Stimulated activated effector memory CD8-positive, alpha-beta T cell treated with anti-CD3 and anti-CD28 coated beads, Interleukin-12 subunit alpha, Interleukin-12 subunit beta, amount 100 ng/mL, for 72 hours (primary cell): ENCODE data around the gene PKD1.
A peak's percentile ranks its signal among the peaks of the same experiment; 100 is the strongest.
"Not testable (repeated sequence)": the region's sequence is repeated elsewhere in the genome, so short reads cannot be mapped to it uniquely, and the experiment has no call there.

ENCODE experiments used
- ATAC-seq: fragments of 150-1000 bp; cut with Tn5 transposase; 2 replicates; pipeline ENCODE4 v1.10.0; 2021
- DNase-seq, 2 donors: peaks; one replicate each; pipeline ENCODE4 v3.0.0; 2021 to 2022; ENCODE audit warnings: low spot score in 2 of 2
- H3K27ac Mint-ChIP-seq: one replicate; pipeline ENCODE4 v1.8.0; 2022; ENCODE audit warnings: mild to moderate bottlenecking, mixed read lengths
- H3K36me3 Mint-ChIP-seq: one replicate; pipeline ENCODE4 v1.8.0; 2022; ENCODE audit warnings: mild to moderate bottlenecking, mixed read lengths
- H3K4me1 Mint-ChIP-seq: one replicate; pipeline ENCODE4 v1.8.0; 2022; ENCODE audit warnings: mixed read lengths
- H3K4me3 Mint-ChIP-seq: one replicate; pipeline ENCODE4 v1.8.0; 2022; ENCODE audit warnings: mild to moderate bottlenecking, mixed read lengths
- H3K9me3 Mint-ChIP-seq: one replicate; pipeline ENCODE4 v1.8.0; 2022; ENCODE audit warnings: mixed read lengths

PKD1 gene

DNA sequence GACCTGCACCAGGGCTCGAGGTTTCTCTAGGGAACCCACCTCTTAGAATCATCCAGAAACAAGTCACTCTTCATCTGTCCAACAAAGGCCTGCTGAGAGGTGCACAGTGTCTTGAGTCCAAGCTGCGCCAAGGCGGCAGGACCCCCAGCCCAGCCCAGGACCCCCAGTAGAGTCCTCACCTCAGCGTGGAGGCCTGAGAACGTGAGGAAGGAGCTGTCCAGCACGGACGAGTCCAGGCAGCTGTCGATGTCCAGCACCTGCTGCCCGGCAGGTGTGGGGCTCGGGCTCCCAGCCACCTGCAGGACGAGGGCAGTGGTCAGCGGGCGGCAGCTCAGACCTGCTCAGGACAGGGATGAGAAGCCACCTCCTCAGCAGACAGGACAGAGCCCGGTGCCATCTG lies 38.0 kb downstream of the PKD1 start:
- H3K36me3 Mint-ChIP-seq, result peaks cover 13% of the 10 kb centered on the region
- not testable (repeated sequence) for H3K4me3 Mint-ChIP-seq, ATAC-seq, DNase-seq, H3K27ac Mint-ChIP-seq, H3K4me1 Mint-ChIP-seq, H3K9me3 Mint-ChIP-seq

GRCh38 chr16:2096853-2097595 lies 38.7 kb downstream of the PKD1 start:
- Mint-ChIP-seq H3K36me3 (peaks cover 17% of the 10 kb centered on the region), H3K27ac (no peak overlapping the region), H3K9me3 (no peaks in the 10 kb centered on the region), H3K4me1 (no peaks in the 10 kb centered on the region), H3K4me3 (no peak overlapping the region)
- DNase-seq (no peak), ATAC-seq (no peak)

DNA sequence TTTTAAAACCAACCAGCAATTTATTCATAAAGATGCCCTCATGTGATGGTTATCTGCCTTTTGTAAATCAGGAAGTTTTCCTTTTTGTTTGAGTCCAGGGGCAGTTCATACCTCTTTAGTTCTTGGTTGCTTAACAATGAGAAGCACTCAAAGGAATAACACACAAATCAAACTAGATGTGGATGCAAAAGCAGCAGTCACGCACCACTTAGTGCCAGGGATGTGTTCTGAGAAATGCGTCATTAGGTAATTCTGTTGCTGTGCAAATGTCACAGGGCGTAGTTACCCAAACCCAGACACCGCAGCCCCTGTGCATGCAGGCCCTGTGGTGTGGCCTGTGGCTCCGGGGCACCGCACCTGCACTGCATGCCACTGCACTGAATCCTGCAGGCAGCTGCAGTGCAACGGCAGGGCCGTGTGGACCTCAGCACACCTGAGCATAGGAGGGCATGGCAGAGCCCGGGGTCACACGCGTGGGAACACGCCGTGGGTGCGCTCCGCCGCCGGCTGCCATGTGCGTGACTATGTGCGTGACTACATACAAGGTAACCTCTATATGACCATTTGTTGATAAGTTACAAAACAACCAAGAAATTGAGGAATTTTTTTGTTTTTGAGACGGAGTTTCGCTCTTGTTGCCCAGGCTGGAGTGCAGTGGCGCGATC lies 39.6 kb downstream of the PKD1 start:
- no peak overlapping the region for H3K4me3 Mint-ChIP-seq
- H3K36me3 Mint-ChIP-seq, result peaks cover 11% of the 10 kb centered on the region
- H3K4me1 Mint-ChIP-seq, result no peaks in the 10 kb centered on the region
- H3K27ac Mint-ChIP-seq, result no peak overlapping the region
- ATAC-seq, result no peak
- H3K9me3 Mint-ChIP-seq, result no peaks in the 10 kb centered on the region
- no peak for DNase-seq

- no peaks in the 10 kb centered on the region for H3K9me3 Mint-ChIP-seq
- H3K36me3 Mint-ChIP-seq, result peaks cover 11% of the 10 kb centered on the region
- H3K4me1 Mint-ChIP-seq, result no peaks in the 10 kb centered on the region
- H3K27ac Mint-ChIP-seq, result no peak overlapping the region
- ATAC-seq (no peak), DNase-seq (no peak)
- H3K4me3 Mint-ChIP-seq, result no peak overlapping the region
Measured at GRCh38 chr16:2095315-2095853, 40.3 kb downstream of the PKD1 start.

GRCh38 chr16:2093793-2094192 lies 41.9 kb downstream of the PKD1 start:
- Mint-ChIP-seq H3K4me3 (no peak overlapping the region), H3K4me1 (no peaks in the 10 kb centered on the region), H3K36me3 (peaks cover 11% of the 10 kb centered on the region), H3K27ac (no peak overlapping the region), H3K9me3 (no peaks in the 10 kb centered on the region)
- ATAC-seq (no peak), DNase-seq (no peak)

DNA sequence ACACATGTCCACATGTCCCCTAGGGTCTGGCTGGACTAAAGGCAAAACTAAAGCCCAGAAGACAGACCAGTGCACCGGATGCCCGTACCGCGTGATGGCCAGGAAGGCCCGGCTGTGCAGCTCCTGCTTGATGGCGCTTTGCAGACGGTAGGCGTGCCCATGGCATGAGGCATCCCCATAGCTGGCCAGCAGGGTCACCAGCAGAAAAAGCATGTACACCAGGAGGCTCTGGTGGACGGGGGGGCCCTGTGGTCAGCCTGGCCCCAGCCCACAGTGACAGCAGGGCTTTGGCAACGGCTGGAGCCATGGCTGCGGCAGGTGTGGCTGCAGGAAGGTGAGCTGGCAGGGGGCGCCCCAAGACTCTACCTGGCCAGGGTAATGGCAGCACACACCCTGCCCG lies 42.8 kb downstream of the PKD1 start:
- Mint-ChIP-seq H3K4me3 (no peak overlapping the region), H3K36me3 (peaks cover 17% of the 10 kb centered on the region), H3K4me1 (no peaks in the 10 kb centered on the region), H3K9me3 (no peaks in the 10 kb centered on the region), H3K27ac (no peak overlapping the region)
- ATAC-seq, result no peak
- no peak for DNase-seq

- H3K4me3 Mint-ChIP-seq, result no peak overlapping the region
- no peak overlapping the region for H3K27ac Mint-ChIP-seq
- DNase-seq, result no peak
- H3K36me3 Mint-ChIP-seq, result peaks cover 17% of the 10 kb centered on the region
- ATAC-seq, result no peak
- no peaks in the 10 kb centered on the region for H3K9me3 Mint-ChIP-seq
- H3K4me1 Mint-ChIP-seq, result no peaks in the 10 kb centered on the region
Measured at GRCh38 chr16:2092256-2092620, 43.5 kb downstream of the PKD1 start.

GRCh38 chr16:2091547-2092255 lies 44.0 kb downstream of the PKD1 start:
- ATAC-seq (no peak), DNase-seq (no peak)
- H3K4me3 Mint-ChIP-seq, result no peak overlapping the region
- H3K27ac Mint-ChIP-seq, result no peak overlapping the region
- peaks cover 23% of the 10 kb centered on the region for H3K36me3 Mint-ChIP-seq
- H3K4me1 Mint-ChIP-seq, result no peaks in the 10 kb centered on the region
- H3K9me3 Mint-ChIP-seq, result no peaks in the 10 kb centered on the region

DNA sequence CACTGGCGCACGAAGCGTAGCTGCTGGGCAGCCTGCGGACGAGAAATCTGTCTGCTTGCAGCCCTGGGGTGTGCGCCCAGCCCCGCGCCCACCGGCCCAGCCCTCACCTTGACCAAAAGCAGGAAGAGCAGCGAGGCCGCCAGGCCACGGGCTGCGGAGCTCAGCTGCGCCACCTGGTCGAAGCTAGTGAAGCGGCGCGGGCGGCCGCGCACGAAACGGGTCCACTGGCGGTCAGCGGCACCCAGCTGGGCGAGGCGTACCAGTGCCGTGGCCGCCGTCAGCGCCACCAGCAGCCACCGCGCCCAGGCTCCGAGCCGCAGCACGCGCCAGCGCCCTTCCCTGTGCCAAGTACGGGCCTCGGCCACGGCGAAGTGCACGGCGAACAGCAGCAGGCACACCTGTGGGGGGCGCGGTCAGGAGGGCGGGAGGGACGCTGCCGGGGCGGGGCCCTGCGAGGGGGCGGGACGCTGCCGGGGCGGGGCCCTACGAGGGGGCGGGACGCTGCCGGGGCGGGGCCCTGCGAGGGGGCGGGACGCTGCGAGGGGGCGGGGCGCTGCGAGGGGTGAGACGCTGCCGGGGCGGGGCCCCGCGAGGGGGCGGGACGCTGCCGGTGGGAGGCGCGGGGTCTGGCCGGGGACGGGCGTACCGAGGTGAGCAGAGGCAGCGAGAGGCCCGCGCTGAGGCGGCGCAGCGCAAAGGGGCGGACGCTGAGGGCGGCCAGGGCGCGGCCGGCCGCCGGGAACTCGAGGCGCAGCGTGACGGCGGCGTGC lies 44.7 kb downstream of the PKD1 start:
- H3K4me3 Mint-ChIP-seq, result no peak overlapping the region
- no peak overlapping the region for H3K27ac Mint-ChIP-seq
- H3K4me1 Mint-ChIP-seq, result no peaks in the 10 kb centered on the region
- H3K9me3 Mint-ChIP-seq, result no peaks in the 10 kb centered on the region
- peak; percentile 64 for ATAC-seq
- DNase-seq, result peak in 1 of 2 donors; percentile 51
- H3K36me3 Mint-ChIP-seq, result peaks cover 21% of the 10 kb centered on the region

- H3K4me1 Mint-ChIP-seq, result no peaks in the 10 kb centered on the region
- no peaks in the 10 kb centered on the region for H3K9me3 Mint-ChIP-seq
- H3K27ac Mint-ChIP-seq, result no peak overlapping the region
- ATAC-seq (no peak), DNase-seq (no peak)
- peaks cover 24% of the 10 kb centered on the region for H3K36me3 Mint-ChIP-seq
- H3K4me3 Mint-ChIP-seq, result no peak overlapping the region
Measured at GRCh38 chr16:2090481-2090776, 45.3 kb downstream of the PKD1 start.

DNA sequence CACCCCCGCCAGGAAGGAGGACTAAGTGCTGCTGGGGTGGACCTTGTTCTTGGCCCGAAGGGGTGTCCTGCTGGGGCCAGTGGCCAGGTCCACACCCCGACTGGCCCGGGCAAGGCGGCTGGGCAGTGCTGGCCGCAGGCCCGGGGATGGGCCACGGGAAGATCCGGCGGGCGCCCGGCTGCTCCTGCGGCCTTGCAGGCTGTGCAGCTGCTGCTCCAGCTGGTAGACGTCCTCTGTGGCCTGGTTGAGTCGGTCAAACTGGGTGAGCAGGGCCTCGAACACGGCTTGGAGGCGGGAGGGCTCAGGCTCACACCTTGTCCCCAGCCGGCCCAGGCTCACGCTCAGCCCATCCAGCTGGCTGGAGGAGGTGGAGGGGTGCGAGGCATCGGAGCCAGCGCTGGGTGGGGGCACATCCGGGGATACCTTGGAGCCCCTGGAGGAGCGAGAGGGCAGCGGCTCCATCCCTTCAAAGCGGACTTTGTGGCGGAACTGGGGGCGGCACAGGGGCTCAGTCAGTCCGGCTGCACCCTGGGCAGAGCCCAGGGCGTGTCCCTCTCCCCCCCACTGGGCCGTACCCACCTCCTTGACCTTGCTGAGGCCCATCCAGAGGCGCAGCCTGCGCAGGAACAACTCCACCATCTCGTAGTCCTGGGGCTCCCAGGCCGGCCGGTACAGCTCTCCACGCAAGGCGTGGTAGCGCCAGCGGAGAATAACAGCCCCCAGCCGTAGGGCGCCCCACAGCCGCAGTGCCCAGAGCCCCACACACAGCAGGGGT lies 45.8 kb downstream of the PKD1 start:
- no peak for DNase-seq
- Mint-ChIP-seq H3K9me3 (no peaks in the 10 kb centered on the region), H3K4me1 (no peaks in the 10 kb centered on the region), H3K36me3 (peaks cover 29% of the 10 kb centered on the region), H3K4me3 (no peak overlapping the region), H3K27ac (no peak overlapping the region)
- ATAC-seq, result no peak

DNA sequence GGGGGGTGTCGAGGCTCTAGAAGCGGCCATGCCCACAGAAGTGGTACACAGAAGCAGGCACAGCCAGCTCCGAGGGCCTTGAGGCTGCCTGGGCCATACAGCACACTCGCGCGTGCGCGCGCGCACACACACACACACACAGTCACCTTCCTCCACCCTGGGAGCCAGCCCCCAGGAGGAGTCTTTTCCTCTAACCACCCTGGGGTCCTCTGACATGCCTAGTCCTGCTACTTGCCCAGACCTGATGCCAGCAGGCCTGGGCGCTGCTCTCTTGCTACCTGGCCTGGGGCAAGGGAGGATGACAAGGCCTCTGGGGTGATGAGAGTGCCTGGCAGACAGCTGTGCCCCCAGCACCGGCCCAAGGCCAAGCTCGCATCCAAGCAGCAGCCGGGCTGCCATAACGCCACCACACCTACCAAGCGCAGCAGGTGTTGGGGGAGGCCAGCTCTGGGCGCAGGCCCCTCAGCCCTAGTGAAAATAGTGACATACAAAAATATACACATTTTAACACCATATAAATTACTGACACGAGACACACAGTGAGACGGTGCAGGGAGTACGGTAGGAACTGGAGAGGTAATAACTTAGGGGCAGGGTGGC lies 46.8 kb downstream of the PKD1 start:
- Mint-ChIP-seq H3K36me3 (peaks cover 29% of the 10 kb centered on the region), H3K4me3 (no peak overlapping the region), H3K4me1 (no peaks in the 10 kb centered on the region), H3K9me3 (no peaks in the 10 kb centered on the region), H3K27ac (no peak overlapping the region)
- DNase-seq (no peak), ATAC-seq (no peak)

- Mint-ChIP-seq H3K4me1 (no peaks in the 10 kb centered on the region), H3K4me3 (no peak overlapping the region), H3K9me3 (no peaks in the 10 kb centered on the region), H3K27ac (no peak overlapping the region), H3K36me3 (peaks cover 29% of the 10 kb centered on the region)
- ATAC-seq (no peak), DNase-seq (no peak)
Measured at GRCh38 chr16:2087748-2088631, 47.7 kb downstream of the PKD1 start.
